HCT116 (cell line): ENCODE data around the gene SND1. TPM values are rescaled to one million over a fixed set of nuclear protein-coding genes. Genes with fewer than 3 reads are reported as not detected.

ENCODE experiments used
- ATAC-seq: fragments of 200-7000 bp; cut with Tn5 transposase; 2 replicates; pipeline ENCODE4 v1.9.1; 2020; ENCODE audit warnings: mild to moderate bottlenecking, moderate library complexity
- BruUV-seq: library from RNA; stranded (reverse); fragments of 400-500 nt; replicated peaks from 2 replicates; lab custom pipeline; 2021; lab: Mats Ljungman, UMichigan
- CTCF ChIA-PET: fragments of 300-600 bp; sonication (Branson Sonifier 250); formaldehyde crosslinking; loops from one replicate; lab custom pipeline; 2021; ENCODE audit warnings: antibody characterized with exemption; lab: Charles Lee
- POLR2A ChIA-PET: fragments of 300-600, 350-600 bp; sonication (Branson Sonifier 250); formaldehyde crosslinking; loops from one replicate; lab custom pipeline; 2021; ENCODE audit warnings: antibody characterized with exemption; lab: Charles Lee
- RAD21 ChIA-PET, 2 experiments: fragments of 300-600 bp; sonication (Branson Sonifier 250); formaldehyde crosslinking; loops; one replicate each; lab custom pipeline; 2023; ENCODE audit warnings: low total read pairs in 2 of 2; ENCODE audit not compliant: uncharacterized antibody in 2 of 2, unreplicated experiment in 2 of 2, low non-redundant PET in 1 of 2; lab: Charles Lee
- DNase-seq: peaks from one replicate; pipeline ENCODE4 v3.0.0-alpha.2; 2010; ENCODE audit warnings: low read depth, low spot score
- H2AFZ ChIP-seq: fragments of 200-600 bp; shearing (Covaris generic), sonication (generic); 2 replicates; pipeline ENCODE4 v1.6.1; 2017; ENCODE audit warnings: low read depth, mixed run types, mixed read lengths, antibody characterized with exemption, low read length; ENCODE audit not compliant: poor library complexity, severe bottlenecking
- H3K27ac ChIP-seq: 2 replicates; pipeline ENCODE4 v1.5.1; 2012; ENCODE audit warnings: low read depth, low read length
- H3K27me3 ChIP-seq: fragments of 200-600 bp; sonication (generic); 2 replicates; pipeline ENCODE4 v1.6.1; 2016; ENCODE audit warnings: mixed run types, low read length, mixed read lengths; ENCODE audit not compliant: insufficient read depth
- H3K36me3 ChIP-seq, 2 experiments: fragments of 200-500 bp in 1 of 2; fragments of 200-600 bp in 1 of 2; sonication (Bioruptor generic) in 1 of 2; sonication (generic) in 1 of 2; 2 replicates each; pipeline versions ENCODE4 v1.5.1 to v1.6.1; 2014 to 2016; ENCODE audit warnings: low read length in 2 of 2, inconsistent platforms in 1 of 2, mixed read lengths in 1 of 2, mixed run types in 1 of 2; ENCODE audit not compliant: insufficient read depth in 2 of 2, control insufficient read depth in 1 of 2
- H3K4me1 ChIP-seq, 2 experiments: fragments of 200-600 bp in 1 of 2; sonication (generic) in 1 of 2; 2 replicates each; pipeline versions ENCODE4 v1.5.1 to v1.6.1; 2012 to 2017; ENCODE audit warnings: low read length in 2 of 2, inconsistent platforms in 1 of 2, mild to moderate bottlenecking in 1 of 2, mixed read lengths in 1 of 2, mixed run types in 1 of 2, moderate library complexity in 1 of 2; ENCODE audit not compliant: insufficient read depth in 2 of 2, control insufficient read depth in 1 of 2
- H3K4me2 ChIP-seq: fragments of 200-600 bp; sonication (generic); 2 replicates; pipeline ENCODE4 v1.6.1; 2017; ENCODE audit warnings: mixed run types, low read length, mixed read lengths
- H3K4me3 ChIP-seq, 2 experiments: fragments of 200-600 bp in 1 of 2; sonication (generic) in 1 of 2; replicated peaks in 1 of 2; 2 replicates each; pipeline ENCODE4 v1.5.1; 2011 to 2016; ENCODE audit warnings: low read length in 2 of 2, control low read depth in 1 of 2, low read depth in 1 of 2, mild to moderate bottlenecking in 1 of 2, mixed read lengths in 1 of 2, mixed run types in 1 of 2
- H3K79me2 ChIP-seq: fragments of 200-600 bp; sonication (generic); 2 replicates; pipeline ENCODE4 v1.6.1; 2017; ENCODE audit warnings: mild to moderate bottlenecking, mixed run types, low read length, moderate library complexity, mixed read lengths; ENCODE audit not compliant: insufficient read depth
- H3K9ac ChIP-seq: fragments of 200-600 bp; sonication (generic); 2 replicates; pipeline ENCODE4 v1.6.1; 2016; ENCODE audit warnings: low read length, mixed read lengths
- H3K9me2 ChIP-seq: fragments of 200-600 bp; sonication (generic), shearing (Covaris generic); 2 replicates; pipeline ENCODE4 v1.6.1; 2017; ENCODE audit warnings: mixed run types, mild to moderate bottlenecking, moderate library complexity; ENCODE audit not compliant: insufficient read depth
- H3K9me3 ChIP-seq, 2 experiments: fragments of 200-500 bp in 1 of 2; fragments of 200-600 bp in 1 of 2; sonication (Bioruptor generic) in 1 of 2; sonication (generic) in 1 of 2; 2 replicates each; pipeline ENCODE4 v1.6.1; 2014 to 2017; ENCODE audit warnings: low read length in 2 of 2, mixed read lengths in 2 of 2, inconsistent platforms in 1 of 2, low read depth in 1 of 2, mild to moderate bottlenecking in 1 of 2, mixed run types in 1 of 2, moderate library complexity in 1 of 2; ENCODE audit not compliant: control insufficient read depth in 1 of 2, insufficient read depth in 1 of 2
- H4K20me1 ChIP-seq: fragments of 200-600 bp; sonication (generic), shearing (Covaris generic); 2 replicates; pipeline ENCODE4 v1.6.1; 2017; ENCODE audit warnings: mixed run types, mild to moderate bottlenecking, moderate library complexity; ENCODE audit not compliant: insufficient read depth
- CBX3 ChIP-seq: IDR thresholded peaks from 2 replicates; pipeline ENCODE4 v1.6.1; 2012; ENCODE audit warnings: low read depth
- CEBPB ChIP-seq: IDR thresholded peaks from 2 replicates; pipeline ENCODE4 v1.6.1; 2012; ENCODE audit warnings: low read depth
- EGR1 ChIP-seq: IDR thresholded peaks from 2 replicates; pipeline ENCODE4 v1.6.1; 2012; ENCODE audit warnings: low read depth
- EZH2 ChIP-seq: fragments of 200-600 bp; sonication (generic); IDR thresholded peaks from 2 replicates; pipeline ENCODE4 v1.6.1; 2017; ENCODE audit warnings: antibody characterized with exemption, mixed run types
- EZH2phosphoT487 ChIP-seq: fragments of 200-600 bp; IDR thresholded peaks from 2 replicates; pipeline ENCODE4 v1.6.1; 2018; ENCODE audit warnings: antibody characterized with exemption, borderline replicate concordance
- FOSL1 ChIP-seq: IDR thresholded peaks from 2 replicates; pipeline ENCODE4 v1.6.1; 2012; ENCODE audit warnings: low read depth
- JUND ChIP-seq: IDR thresholded peaks from 2 replicates; pipeline ENCODE4 v1.6.1; 2012
- POLR2A ChIP-seq: IDR thresholded peaks from 2 replicates; pipeline ENCODE4 v1.7.0; 2011; ENCODE audit warnings: borderline replicate concordance; ENCODE audit not compliant: insufficient read depth, insufficient read length; ENCODE audit errors: extremely low read depth
- POLR2AphosphoS5 ChIP-seq: IDR thresholded peaks from 2 replicates; pipeline ENCODE4 v1.6.1; 2011; ENCODE audit warnings: mild to moderate bottlenecking, low read depth, low read length, moderate library complexity
- SIN3A ChIP-seq: IDR thresholded peaks from 2 replicates; pipeline ENCODE4 v1.6.1; 2012; ENCODE audit warnings: low read depth
- SP1 ChIP-seq: IDR thresholded peaks from 2 replicates; pipeline ENCODE4 v1.6.1; 2012; ENCODE audit warnings: low read depth
- SRF ChIP-seq: IDR thresholded peaks from 2 replicates; pipeline ENCODE4 v1.6.1; 2012; ENCODE audit warnings: low read depth
- TCF7L2 ChIP-seq: IDR thresholded peaks from 2 replicates; pipeline ENCODE4 v1.7.0; 2011; ENCODE audit warnings: borderline replicate concordance, inconsistent platforms; ENCODE audit not compliant: insufficient read depth, insufficient read length; ENCODE audit errors: extremely low read depth
- ZFX ChIP-seq: fragments of 450-650 bp; IDR thresholded peaks from 2 replicates; pipeline ENCODE4 v1.6.1; 2017
- ZNF274 ChIP-seq: fragments of 200-500 bp; sonication (Bioruptor generic); IDR thresholded peaks from 2 replicates; pipeline ENCODE4 v1.6.1; 2014; ENCODE audit warnings: mild to moderate bottlenecking, low read depth, low read length, inconsistent platforms
- intact Hi-C: fragments of 100-400 bp; cut with micrococcal nuclease; formaldehyde crosslinking; loops from 2 replicates; pipeline ENCODE4 v1.10.0; 2022
- total RNA-seq: library from RNA; stranded (reverse); gene quantifications from one replicate; pipeline ENCODE4 v1.2.1, GENCODE V29; 2021; ENCODE audit not compliant: unreplicated experiment

SND1 gene
- total RNA-seq, 1 experiment from 2014 or later: 169 TPM

DNA sequence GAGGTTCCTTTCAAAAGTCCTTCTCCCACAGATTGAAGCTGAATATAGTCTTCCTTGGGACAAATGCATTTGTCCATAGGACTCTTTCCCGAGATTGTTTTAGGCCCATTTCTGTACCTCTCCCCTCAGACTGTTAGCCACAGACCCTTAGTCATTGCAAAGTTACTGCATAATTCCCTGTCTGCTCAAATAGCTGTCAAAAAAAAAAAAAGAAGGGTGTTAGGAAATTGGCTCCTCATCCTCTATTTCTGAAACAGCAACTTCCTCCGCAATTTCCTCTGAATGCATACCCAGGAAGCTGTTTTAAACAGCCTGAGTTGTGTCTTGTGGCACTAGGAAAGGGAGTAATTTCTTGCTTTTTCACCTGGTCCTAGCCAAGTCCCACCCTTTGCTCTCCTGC is 373.8 kb downstream of the SND1 start (continued):
- TF ChIP-seq EGR1 (no peak), CEBPB (no peak), CBX3 (no peak), SIN3A (no peak), EZH2phosphoT487 (no peak), EZH2 (no peak)

DNA sequence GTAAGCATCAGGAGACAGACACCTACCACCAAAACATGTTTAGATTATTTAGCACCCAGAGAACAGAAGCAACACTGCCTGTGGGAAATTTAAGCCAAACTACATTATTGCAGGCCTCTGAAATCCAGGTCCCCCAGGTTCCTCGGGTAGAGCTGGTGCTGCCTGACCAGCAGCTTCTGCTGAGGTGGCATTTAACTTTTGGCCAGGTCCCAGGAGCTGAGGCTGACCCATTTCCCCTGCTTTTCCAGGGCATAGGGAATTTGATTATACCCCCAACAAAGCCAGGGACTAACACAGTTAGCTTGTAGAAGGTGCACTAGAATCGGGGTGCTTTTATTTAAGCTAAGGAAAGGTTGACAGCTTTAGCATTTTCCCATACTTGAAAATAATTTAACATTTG is 374.6 kb downstream of the SND1 start:
- H3K27ac ChIP-seq: no peak overlapping the region
- no peaks in the 10 kb centered on the region for H4K20me1 ChIP-seq
- H3K9ac ChIP-seq: no peak overlapping the region
- no peak for DNase-seq
- no peaks in the 10 kb centered on the region for H3K36me3 ChIP-seq
- no peak for ATAC-seq
- H3K9me2 ChIP-seq: no peaks in the 10 kb centered on the region
- BruUV-seq: no TSS peak
- no peak overlapping the region for H2AFZ ChIP-seq
- H3K27me3 ChIP-seq: no peaks in the 10 kb centered on the region
- H3K79me2 ChIP-seq: 0 out of 2 replicates have a peak, but pooled peaks cover 3% of the 10 kb centered on the region
- RAD21 ChIA-PET: no interaction called here
- H3K9me3 ChIP-seq: no peaks in the 10 kb centered on the region
- CTCF ChIA-PET: no interaction called here
- intact Hi-C loops: loop anchor here (10.0 kb wide), 1 partner anchor 322 kb away; no protein-coding TSS in a partner anchor
- H3K4me2 ChIP-seq: no peak overlapping the region
- TF ChIP-seq FOSL1 (no peak), CEBPB (no peak), SRF (no peak), TCF7L2 (no peak), EGR1 (no peak), ZFX (no peak), SP1 (no peak), ZNF274 (no peak), POLR2AphosphoS5 (no peak), CBX3 (no peak), JUND (no peak), SIN3A (no peak), POLR2A (no peak)
- no peak overlapping the region for H3K4me3 ChIP-seq
- H3K4me1 ChIP-seq: peaks cover 0 to 30% of the 10 kb centered on the region in 2 experiments; a peak in 2 of 4 replicates
- POLR2A ChIA-PET: no interaction called here
